Endothelial cell of umbilical vein (primary cell): ENCODE results near the gene ADGRB2. TPM values are rescaled to one million over a fixed set of nuclear protein-coding genes. Genes with fewer than 3 reads are reported as not detected.

ENCODE experiments used
- BruUV-seq: library from RNA; stranded (reverse); fragments of 400-500 nt; replicated peaks from 2 replicates; lab custom pipeline; 2021; lab: Mats Ljungman, UMichigan
- CTCF ChIA-PET: fragments of 300-600, 350-600 bp; sonication (Branson Sonifier 250); formaldehyde crosslinking; loops from one replicate; lab custom pipeline; 2021; ENCODE audit warnings: antibody characterized with exemption, inconsistent platforms; lab: Charles Lee
- POLR2A ChIA-PET: fragments of 300-600, 350-600 bp; sonication (Branson Sonifier 250); formaldehyde crosslinking; loops from one replicate; lab custom pipeline; 2021; ENCODE audit warnings: antibody characterized with exemption, inconsistent platforms; lab: Charles Lee
- DNase-seq: peaks from one replicate; pipeline ENCODE4 v3.0.0-alpha.2; 2011; ENCODE audit warnings: low read depth, low spot score
- FAIRE-seq: peaks from 2 replicates; lab custom pipeline; 2011; peaks lifted over from hg19 to GRCh38; lab: Jason Lieb, UNC
- H2AFZ ChIP-seq: 2 replicates; pipeline ENCODE4 v1.6.0; 2012; ENCODE audit warnings: low read depth, low read length, control low read depth, inconsistent platforms
- H3K27ac ChIP-seq: 2 replicates; pipeline ENCODE4 v1.5.1; 2011; ENCODE audit warnings: low read depth, mild to moderate bottlenecking, control low read depth, low read length, moderate library complexity; ENCODE audit not compliant: insufficient read depth
- H3K27me3 ChIP-seq, 2 experiments: 2 replicates each; pipeline versions ENCODE4 v1.6.0 to v1.6.1; 2011; ENCODE audit warnings: low read length in 2 of 2, mixed read lengths in 1 of 2; ENCODE audit not compliant: control insufficient read depth in 2 of 2, insufficient read depth in 2 of 2
- H3K36me3 ChIP-seq, 2 experiments: 2 replicates in 1 of 2; 3 replicates in 1 of 2; pipeline ENCODE4 v1.5.1; 2011; ENCODE audit warnings: low read length in 2 of 2, mild to moderate bottlenecking in 1 of 2, moderate library complexity in 1 of 2; ENCODE audit not compliant: control insufficient read depth in 2 of 2, insufficient read depth in 2 of 2; ENCODE audit errors: extremely low read depth in 1 of 2
- H3K4me1 ChIP-seq: 3 replicates; pipeline ENCODE4 v1.5.1; 2011; ENCODE audit warnings: mild to moderate bottlenecking, low read length; ENCODE audit not compliant: control insufficient read depth, insufficient read depth; ENCODE audit errors: extremely low read depth
- H3K4me2 ChIP-seq: 2 replicates; pipeline ENCODE4 v1.6.1; 2011; ENCODE audit warnings: low read length, control low read depth, mixed read lengths; ENCODE audit not compliant: insufficient read depth
- H3K4me3 ChIP-seq, 3 experiments: fragments of 200-600 bp in 1 of 3; sonication (generic), shearing (Covaris generic) in 1 of 3; replicated peaks in 1 of 3; 2 replicates each; pipeline ENCODE4 v1.5.1; 2011 to 2016; ENCODE audit warnings: control low read depth in 3 of 3, low read length in 3 of 3, mild to moderate bottlenecking in 2 of 3, inconsistent platforms in 1 of 3, low read depth in 1 of 3, moderate library complexity in 1 of 3; ENCODE audit not compliant: insufficient read depth in 1 of 3
- H3K79me2 ChIP-seq: 2 replicates; pipeline ENCODE4 v1.6.0; 2012; ENCODE audit warnings: low read length, inconsistent platforms; ENCODE audit not compliant: control insufficient read depth, insufficient read depth
- H3K9ac ChIP-seq: replicated peaks from 2 replicates; pipeline ENCODE3; 2011; ENCODE audit warnings: low read length, control low read depth; ENCODE audit not compliant: insufficient read depth; ENCODE audit errors: extremely low read depth
- H3K9me1 ChIP-seq: replicated peaks from 3 replicates; pipeline ENCODE4 v1.6.0; 2011; ENCODE audit warnings: mild to moderate bottlenecking, low read length; ENCODE audit not compliant: control insufficient read depth, insufficient read depth; ENCODE audit errors: extremely low read depth
- H3K9me3 ChIP-seq: replicated peaks from 2 replicates; pipeline ENCODE4 v1.5.1; 2012; ENCODE audit warnings: low read length, inconsistent platforms; ENCODE audit not compliant: control insufficient read depth, insufficient read depth
- H4K20me1 ChIP-seq: replicated peaks from 2 replicates; pipeline ENCODE3; 2011; ENCODE audit warnings: mild to moderate bottlenecking, low read length; ENCODE audit not compliant: control insufficient read depth, insufficient read depth; ENCODE audit errors: extremely low read depth
- CTCF ChIP-seq, 2 donors: IDR thresholded peaks; 1 replicate in 1 of 2; 2 replicates in 1 of 2; pipeline ENCODE4 v1.5.1; 2011; ENCODE audit warnings: low read length in 2 of 2, mild to moderate bottlenecking in 2 of 2, moderate library complexity in 2 of 2, control low read depth in 1 of 2, inconsistent platforms in 1 of 2, low read depth in 1 of 2; ENCODE audit not compliant: insufficient read depth in 1 of 2; ENCODE audit errors: extremely low read depth in 1 of 2
- EZH2 ChIP-seq: IDR thresholded peaks from 2 replicates; pipeline ENCODE4 v1.6.1; 2012; ENCODE audit warnings: borderline replicate concordance, low read depth, mild to moderate bottlenecking, moderate library complexity, low read length, inconsistent platforms; ENCODE audit not compliant: severe bottlenecking
- FOS ChIP-seq: IDR thresholded peaks from 2 replicates; pipeline ENCODE4 v1.6.1; 2011; ENCODE audit warnings: mild to moderate bottlenecking, low read length, moderate library complexity, borderline replicate concordance; ENCODE audit not compliant: insufficient read depth
- GATA2 ChIP-seq: IDR thresholded peaks from 2 replicates; pipeline ENCODE4 v1.7.0; 2011; ENCODE audit warnings: low read depth, mild to moderate bottlenecking, moderate library complexity, mixed read lengths, low read length; ENCODE audit not compliant: insufficient read length, insufficient read depth
- JUN ChIP-seq: IDR thresholded peaks from 2 replicates; pipeline ENCODE4 v1.6.1; 2011; ENCODE audit warnings: borderline replicate concordance, low read depth; ENCODE audit not compliant: insufficient read length, insufficient read depth
- MYC ChIP-seq: IDR thresholded peaks from one replicate; pipeline ENCODE4 v1.6.1; 2011; ENCODE audit warnings: mild to moderate bottlenecking, low read depth, low read length
- POLR2A ChIP-seq: IDR thresholded peaks from 2 replicates; pipeline ENCODE4 v1.6.1; 2012; ENCODE audit warnings: low read depth, mild to moderate bottlenecking, control low read depth, low read length
- POLR2AphosphoS5 ChIP-seq: IDR thresholded peaks from 2 replicates; pipeline ENCODE4 v1.6.1; 2012; ENCODE audit warnings: low read depth, mild to moderate bottlenecking, control low read depth, low read length, moderate library complexity; ENCODE audit not compliant: insufficient read depth
- dilution Hi-C: fragments of 300-500 bp; cut with MboI; formaldehyde crosslinking; loops from one replicate; pipeline ENCODE4 v1.15.0; 2019; ENCODE audit warnings: low sequenced_read_pairs; ENCODE audit not compliant: extremely low pct_ligation_motif_present
- intact Hi-C: fragments of 100-400 bp; cut with micrococcal nuclease; formaldehyde crosslinking; loops from one replicate; pipeline ENCODE4 v1.10.0; 2022
- polyA plus RNA-seq, 4 experiments: library from polyadenylated mRNA; depleted of rRNA in 3 of 4; stranded (reverse) in 3 of 4; unstranded in 1 of 4; fragments of >200 nt; gene quantifications; 2 replicates each; pipeline versions ENCODE4 v1.2.1 to v1.2.3, GENCODE V29; 2011 to 2012; ENCODE audit warnings: missing spikeins in 1 of 4
- total RNA-seq: library from RNA; stranded (reverse); gene quantifications from 2 replicates; pipeline ENCODE4 v1.2.3, GENCODE V29; 2021
- TF ChIP-seq, protein P1 (sequence below): IDR thresholded peaks from 2 replicates; pipeline ENCODE4 v1.6.1; 2011; ENCODE audit not compliant: insufficient read depth, insufficient read length

The ADGRB2 gene
- total and polyA plus RNA-seq, 2 donors (not counting 3 experiments of a cell fraction or from before 2014, with no cell fraction given) = 1.3 to 1.5 TPM

DNA sequence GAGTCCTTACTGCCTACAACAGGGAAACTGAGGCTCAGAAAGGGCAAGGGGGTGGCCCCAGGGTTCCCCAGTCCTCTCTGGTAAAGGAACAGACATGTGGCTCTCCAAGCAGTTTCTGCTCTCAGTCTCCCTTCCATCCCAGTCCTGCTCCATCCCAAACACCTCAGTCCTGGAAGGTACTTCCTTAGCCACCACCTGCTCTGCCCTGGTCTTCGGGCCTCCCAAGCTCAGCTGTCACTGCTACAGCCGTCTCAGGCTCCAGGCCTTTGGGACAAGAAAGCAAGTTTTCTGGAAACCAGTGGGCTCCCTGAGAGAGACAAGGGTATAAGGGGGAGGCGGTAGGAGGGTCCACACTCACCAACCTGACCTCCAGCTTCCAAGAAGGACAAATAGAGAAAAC, 23.1 kb upstream of the ADGRB2 start:
- no peak for FAIRE-seq
- no TSS peak for BruUV-seq
- POLR2A ChIA-PET = no interaction called here
- Histone ChIP-seq H3K36me3 (no peaks in the 10 kb centered on the region), H4K20me1 (no peaks in the 10 kb centered on the region), H3K27me3 (no peaks in the 10 kb centered on the region), H3K79me2 (no peaks in the 10 kb centered on the region), H3K9me1 (no peaks in the 10 kb centered on the region), H3K4me2 (no peak overlapping the region), H3K4me1 (peaks cover 4% of the 10 kb centered on the region), H3K4me3 (no peak overlapping the region), H3K9me3 (no peaks in the 10 kb centered on the region), H3K9ac (no peak overlapping the region), H3K27ac (no peak overlapping the region), H2AFZ (no peak overlapping the region)
- CTCF ChIA-PET = interaction anchor here (2.3 to 2.4 kb wide), 2 partner anchors 18 to 117 kb away, joined by 12 to 17 read pairs; no protein-coding TSS in a partner anchor
- no peak for DNase-seq
- intact Hi-C loops = loop anchor here (10.0 kb wide), 1 partner anchor 392 kb away; no protein-coding TSS in a partner anchor
- TF ChIP-seq CTCF (IDR thresholded peaks at IDR 0.05; ENCODE audit: extremely low read depth in 1 of 2, insufficient read depth in 1 of 2, low read depth in 1 of 2, low read length in 2 of 2) (no peak), JUN (no peak), POLR2AphosphoS5 (no peak), POLR2A (no peak), FOS (no peak), EZH2 (no peak), MYC (no peak), GATA2 (no peak)
- TF ChIP-seq, protein P1, sequence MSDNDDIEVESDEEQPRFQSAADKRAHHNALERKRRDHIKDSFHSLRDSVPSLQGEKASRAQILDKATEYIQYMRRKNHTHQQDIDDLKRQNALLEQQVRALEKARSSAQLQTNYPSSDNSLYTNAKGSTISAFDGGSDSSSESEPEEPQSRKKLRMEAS = no peak
- dilution Hi-C loops = no loop called here
